HepG2 (cell line): ENCODE results near the gene URM1. TPM values are rescaled to one million over a fixed set of nuclear protein-coding genes. Genes with fewer than 3 reads are reported as not detected.
A peak's percentile ranks its signal among the peaks of the same experiment; 100 is the strongest.

Experiments
- ATAC-seq: fragments of 200-7000 bp; cut with Tn5 transposase; 3 replicates; pipeline ENCODE4 v1.9.1; 2020; ENCODE audit warnings: mild to moderate bottlenecking, moderate library complexity
- BruUV-seq: library from RNA; stranded (reverse); fragments of 400-500 nt; replicated peaks from 2 replicates; lab custom pipeline; 2021; lab: Mats Ljungman, UMichigan
- CTCF ChIA-PET: fragments of 300-600 bp; formaldehyde crosslinking; extraction: SDS; loops from one replicate; lab custom pipeline; 2021; ENCODE audit warnings: low total read pairs, inconsistent platforms, low intra/inter-chr PET ratio; lab: Yijun Ruan, JAX
- POLR2A ChIA-PET: fragments of 350-600 bp; sonication (Branson Sonifier 250); formaldehyde crosslinking; loops from one replicate; lab custom pipeline; 2020; ENCODE audit warnings: antibody characterized with exemption, inconsistent platforms; lab: Yijun Ruan, JAX
- DNase-seq: peaks from one replicate; pipeline ENCODE4 v3.0.0-alpha.2; 2015; ENCODE audit warnings: low spot score
- FAIRE-seq: peaks from 3 replicates; lab custom pipeline; 2011; peaks lifted over from hg19 to GRCh38; lab: Jason Lieb, UNC
- H2AFZ ChIP-seq: one replicate; pipeline ENCODE4 v1.6.1; 2011; ENCODE audit warnings: low read length, inconsistent platforms
- H3K27ac ChIP-seq: fragments of 300-600 bp; 3 replicates; pipeline ENCODE4 v1.8.0; 2011; ENCODE audit warnings: mixed run types, mild to moderate bottlenecking, mixed read lengths, low read length, inconsistent platforms; ENCODE audit not compliant: insufficient read depth; ENCODE audit errors: extremely low read length
- H3K27me3 ChIP-seq, 2 experiments: fragments of 200-600 bp in 1 of 2; 2 replicates in 1 of 2; 3 replicates in 1 of 2; pipeline versions ENCODE4 v1.6.0 to v1.8.0; 2011; ENCODE audit warnings: low read length in 2 of 2, mild to moderate bottlenecking in 2 of 2, moderate library complexity in 2 of 2, inconsistent platforms in 1 of 2; ENCODE audit not compliant: insufficient read depth in 2 of 2, control insufficient read depth in 1 of 2
- H3K36me3 ChIP-seq, 2 experiments: fragments of 200-600 bp in 1 of 2; replicated peaks in 1 of 2; 2 replicates in 1 of 2; 3 replicates in 1 of 2; pipeline versions ENCODE4 v1.5.1 to v1.8.0; 2011; ENCODE audit warnings: low read length in 2 of 2, inconsistent platforms in 1 of 2; ENCODE audit not compliant: insufficient read depth in 2 of 2, control insufficient read depth in 1 of 2
- H3K4me1 ChIP-seq: 2 replicates; pipeline ENCODE4 v1.5.1; 2012; ENCODE audit warnings: low read length, inconsistent platforms; ENCODE audit not compliant: insufficient read depth
- H3K4me2 ChIP-seq: 2 replicates; pipeline ENCODE4 v1.6.0; 2011; ENCODE audit warnings: low read depth, low read length, inconsistent platforms
- H3K4me3 ChIP-seq, 3 experiments: fragments of 200-600 bp in 1 of 3; sonication (generic), shearing (Covaris generic) in 1 of 3; replicated peaks in 1 of 3; 2 replicates each; pipeline ENCODE4 v1.5.1; 2011 to 2016; ENCODE audit warnings: low read length in 3 of 3, inconsistent platforms in 2 of 3, low read depth in 2 of 3, mild to moderate bottlenecking in 2 of 3, control low read depth in 1 of 3, mixed read lengths in 1 of 3; ENCODE audit not compliant: insufficient read depth in 1 of 3
- H3K79me2 ChIP-seq: one replicate; pipeline ENCODE4 v1.6.1; 2011; ENCODE audit warnings: low read length, inconsistent platforms; ENCODE audit not compliant: insufficient read depth
- H3K9ac ChIP-seq: 2 replicates; pipeline ENCODE4 v1.6.0; 2011; ENCODE audit warnings: mild to moderate bottlenecking, low read depth, low read length, inconsistent platforms; ENCODE audit not compliant: insufficient read depth
- H3K9me3 ChIP-seq: 2 replicates; pipeline ENCODE4 v1.5.1; 2012; ENCODE audit warnings: mild to moderate bottlenecking, low read length
- H4K20me1 ChIP-seq: 2 replicates; pipeline ENCODE4 v1.6.0; 2011; ENCODE audit warnings: inconsistent platforms, mild to moderate bottlenecking, low read length, moderate library complexity; ENCODE audit not compliant: insufficient read depth
- CHD2 ChIP-seq: IDR thresholded peaks from 2 replicates; pipeline ENCODE4 v1.6.1; 2011; ENCODE audit warnings: low read depth, low read length, improper control_type of control experiment
- EEA1 ChIP-seq: sonication (generic); formaldehyde crosslinking; IDR thresholded peaks from 2 replicates; pipeline ENCODE4 v1.5.1; 2020; ENCODE audit warnings: mild to moderate bottlenecking, missing genetic modification reagents, borderline replicate concordance
- GTF3A ChIP-seq: sonication (generic); formaldehyde crosslinking; conservative IDR thresholded peaks from 2 replicates; pipeline ENCODE4 v1.4.0; 2020; ENCODE audit warnings: mild to moderate bottlenecking, missing genetic modification reagents
- HMGXB4 ChIP-seq, 2 experiments: sonication (generic) in 1 of 2; formaldehyde crosslinking in 1 of 2; IDR thresholded peaks; 2 replicates each; pipeline versions ENCODE4 v1.4.0 to v1.6.1; 2018 to 2020; ENCODE audit warnings: missing genetic modification reagents in 2 of 2, borderline replicate concordance in 1 of 2, low read depth in 1 of 2, mild to moderate bottlenecking in 1 of 2, missing biosample characterization in 1 of 2
- MNT ChIP-seq: fragments of 450-650 bp; IDR thresholded peaks from 2 replicates; pipeline ENCODE4 v1.6.1; 2016
- RXRB ChIP-seq: IDR thresholded peaks from 2 replicates; pipeline ENCODE4 v1.6.1; 2016; ENCODE audit warnings: borderline replicate concordance, missing genetic modification reagents, missing compliant biosample characterization
- SKI ChIP-seq: fragments of 450-650 bp; IDR thresholded peaks from one replicate; pipeline ENCODE4 v1.6.1; 2018; ENCODE audit warnings: mild to moderate bottlenecking; ENCODE audit not compliant: partially characterized antibody
- SOX5 ChIP-seq: IDR thresholded peaks from 2 replicates; pipeline ENCODE4 v1.6.1; 2016; ENCODE audit warnings: borderline replicate concordance
- ZFYVE20 ChIP-seq: sonication (generic); formaldehyde crosslinking; IDR thresholded peaks from 2 replicates; pipeline ENCODE4 v1.8.0; 2023; ENCODE audit warnings: low read depth, mild to moderate bottlenecking, moderate library complexity, missing genetic modification reagents, borderline replicate concordance
- ZKSCAN1 ChIP-seq: fragments of 150-350 bp; IDR thresholded peaks from 2 replicates; pipeline ENCODE4 v1.6.1; 2014; ENCODE audit warnings: low read length
- ZNF670 ChIP-seq: sonication (generic); formaldehyde crosslinking; IDR thresholded peaks from 2 replicates; pipeline ENCODE4 v1.8.0; 2022; ENCODE audit warnings: mild to moderate bottlenecking, missing genetic modification reagents, borderline replicate concordance
- WGBS: methylation state at CpG from one replicate; pipeline ENCODE4 v1.1.6; 2017; ENCODE audit warnings: low lambda C conversion rate; 5-methylcytosine and 5-hydroxymethylcytosine counted together
- in situ Hi-C: cut with HindIII; loops from 2 replicates; pipeline ENCODE4 v1.10.0; 2017; ENCODE audit warnings: low pct_unique_long_range_greater_than_20kb; ENCODE audit not compliant: extremely low pct_ligation_motif_present
- intact Hi-C: fragments of 100-400 bp; cut with micrococcal nuclease; formaldehyde crosslinking; loops from one replicate; pipeline ENCODE4 v1.10.0; 2022; ENCODE audit not compliant: unreplicated experiment
- polyA plus RNA-seq, 8 experiments: library from polyadenylated mRNA; depleted of rRNA in 3 of 8; stranded (reverse) in 7 of 8; unstranded in 1 of 8; fragments of >200 nt; fragmentation: Illumina TruSeq in 4 of 8; extraction: Trizol in 4 of 8; gene quantifications; 2 replicates each; pipeline versions ENCODE4 v1.2.1 to v1.2.3, GENCODE V29; 2011 to 2016; ENCODE audit warnings: low read depth in 4 of 8, missing spikeins in 1 of 8, mixed read lengths in 1 of 8; ENCODE audit not compliant: insufficient read depth in 1 of 8
- total RNA-seq, 5 experiments: library from RNA; depleted of rRNA; stranded (reverse); fragments of >200 nt; fragmentation: Illumina TruSeq; extraction: Trizol; gene quantifications; 2 replicates each; pipeline ENCODE4 v1.2.3, GENCODE V29; 2016; ENCODE audit warnings: low read depth in 1 of 5
- TF ChIP-seq, protein P1 (sequence below): sonication (generic); formaldehyde crosslinking; IDR thresholded peaks from 2 replicates; pipeline ENCODE4 v1.8.0; 2022; ENCODE audit warnings: mild to moderate bottlenecking, missing genetic modification reagents, borderline replicate concordance

The URM1 gene
- total and polyA plus RNA-seq, 2 of the 13 experiments (the other 11 are each of a cell fraction or from before 2014, with no cell fraction given): 37.1 to 41.3 TPM

- no TSS peak for BruUV-seq
- ChIA-PET POLR2A (interaction anchor here (2.1 kb wide), 1 partner anchor 23 kb away, joined by 4 read pairs; no protein-coding TSS in a partner anchor), CTCF (no interaction called here)
- ATAC-seq: peak; percentile 65
- intact Hi-C loops (no loop called here), in situ Hi-C loops (no loop called here)
- peak; percentile 25 for DNase-seq
- H3K27ac ChIP-seq: no peak overlapping the region
- peaks cover 0 to 2% of the 10 kb centered on the region in 2 experiments; a peak in 1 of 5 replicates for H3K36me3 ChIP-seq
- no peak overlapping the region for H3K9ac ChIP-seq
- H2AFZ ChIP-seq: no peak overlapping the region
- peaks cover 28% of the 10 kb centered on the region for H3K4me1 ChIP-seq
- TF ChIP-seq CHD2: no peak
- no peak for TF ChIP-seq EEA1
- no peak for TF ChIP-seq SKI
- TF ChIP-seq RXRB (CRISPR knock-in tag): no peak
- no peak for TF ChIP-seq SOX5 (CRISPR knock-in tag)
- TF ChIP-seq ZKSCAN1: peak; percentile 68; the same call in 1 of the 2 replicates
- H3K9me3 ChIP-seq: no peaks in the 10 kb centered on the region
- no peaks in the 10 kb centered on the region for H3K79me2 ChIP-seq
- no peak for FAIRE-seq
- peaks cover 2 to 13% of the 10 kb centered on the region in 2 experiments; a peak in 2 of 5 replicates for H3K27me3 ChIP-seq
- H3K4me3 ChIP-seq: no peak overlapping the region; a peak in 1 of 6 replicates
- no peaks in the 10 kb centered on the region for H4K20me1 ChIP-seq
- H3K4me2 ChIP-seq: peak overlapping the region; percentile 71
- 23% methylated on average over 19 of the region's 19 CpGs for WGBS
Observed at GRCh38 chr9:128396970-128397613, 25.9 kb downstream of the URM1 start.

GRCh38 chr9:128397831-128398230 is 26.7 kb downstream of the URM1 start:
- H3K36me3 ChIP-seq: no peaks in the 10 kb centered on the region
- peaks cover 28% of the 10 kb centered on the region for H3K4me1 ChIP-seq
- 36% methylated on average over 7 of the region's 7 CpGs for WGBS
- no peak overlapping the region for H2AFZ ChIP-seq
- H3K4me3 ChIP-seq: no peak overlapping the region
- ChIA-PET CTCF (no interaction called here), POLR2A (interaction anchor here (0.6 to 2.1 kb wide), 3 partner anchors 22 to 85 kb away, joined by 3 to 4 read pairs (median 4); partner anchors contain the start of gene URM1)
- intact Hi-C loops (no loop called here), in situ Hi-C loops (no loop called here)
- no peak overlapping the region for H3K27ac ChIP-seq
- no TSS peak for BruUV-seq
- no peaks in the 10 kb centered on the region for H3K9me3 ChIP-seq
- DNase-seq: no peak
- H3K27me3 ChIP-seq: peaks cover 2 to 13% of the 10 kb centered on the region in 2 experiments; a peak in 2 of 5 replicates
- no peaks in the 10 kb centered on the region for H4K20me1 ChIP-seq
- H3K4me2 ChIP-seq: peak overlapping the region; percentile 71
- ATAC-seq: no peak
- H3K79me2 ChIP-seq: no peaks in the 10 kb centered on the region
- no peak for FAIRE-seq
- H3K9ac ChIP-seq: no peak overlapping the region
- TF ChIP-seq HMGXB4 (CRISPR knock-in tag; IDR thresholded peaks at IDR 0.05; ENCODE audit: borderline replicate concordance in 1 of 2, low read depth in 1 of 2): no peak
- no peak for TF ChIP-seq MNT
- no peak for TF ChIP-seq GTF3A (CRISPR knock-in tag)
- no peak for TF ChIP-seq ZNF670 (CRISPR knock-in tag)
- TF ChIP-seq, protein P1, sequence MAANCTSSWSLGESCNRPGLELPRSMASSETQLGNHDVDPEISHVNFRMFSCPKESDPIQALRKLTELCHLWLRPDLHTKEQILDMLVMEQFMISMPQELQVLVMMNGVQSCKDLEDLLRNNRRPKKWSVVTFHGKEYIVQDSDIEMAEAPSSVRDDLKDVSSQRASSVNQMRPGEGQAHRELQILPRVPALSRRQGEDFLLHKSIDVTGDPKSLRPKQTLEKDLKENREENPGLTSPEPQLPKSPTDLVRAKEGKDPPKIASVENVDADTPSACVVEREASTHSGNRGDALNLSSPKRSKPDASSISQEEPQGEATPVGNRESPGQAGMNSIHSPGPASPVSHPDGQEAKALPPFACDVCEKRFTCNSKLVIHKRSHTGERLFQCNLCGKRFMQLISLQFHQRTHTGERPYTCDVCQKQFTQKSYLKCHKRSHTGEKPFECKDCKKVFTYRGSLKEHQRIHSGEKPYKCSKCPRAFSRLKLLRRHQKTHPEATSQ (CRISPR knock-in tag): no peak
- TF ChIP-seq ZFYVE20 (CRISPR knock-in tag): no peak
